H1 (cell line): ENCODE measurements around the gene HTR4. TPM values are rescaled to one million over a fixed set of nuclear protein-coding genes. Genes with fewer than 3 reads are reported as not detected.

Source experiments
- CTCF ChIA-PET: fragments of 300-600 bp; sonication (Branson Sonifier 250); formaldehyde crosslinking; loops from one replicate; lab custom pipeline; 2021; ENCODE audit not compliant: partially characterized antibody; lab: Charles Lee
- POLR2A ChIA-PET: fragments of 300-600 bp; sonication (Branson Sonifier 250); formaldehyde crosslinking; loops from one replicate; lab custom pipeline; 2021; ENCODE audit warnings: inconsistent platforms; ENCODE audit not compliant: partially characterized antibody; lab: Charles Lee
- DNase-seq, 2 experiments: peaks; one replicate each; pipeline versions ENCODE4 v3.0.0 to v3.0.0-alpha.2; 2010 to 2022; ENCODE audit warnings: low spot score in 2 of 2, low read depth in 1 of 2, mixed read lengths in 1 of 2
- FAIRE-seq: peaks from 2 replicates; lab custom pipeline; 2011; peaks lifted over from hg19 to GRCh38; lab: Jason Lieb, UNC
- H2AFZ ChIP-seq: 2 replicates; pipeline ENCODE4 v1.8.1; 2012; ENCODE audit warnings: low read length, inconsistent platforms
- H2AK5ac ChIP-seq: 2 replicates; pipeline ENCODE4 v1.6.1; 2013; ENCODE audit warnings: low read depth, low read length
- H2BK120ac ChIP-seq: replicated peaks from 2 replicates; pipeline ENCODE3; 2013; ENCODE audit warnings: low read depth, low read length, inconsistent platforms
- H2BK12ac ChIP-seq: 2 replicates; pipeline ENCODE4 v1.6.1; 2013; ENCODE audit warnings: low read depth, low read length
- H2BK15ac ChIP-seq: 2 replicates; pipeline ENCODE4 v1.6.1; 2013; ENCODE audit warnings: low read length
- H2BK20ac ChIP-seq: 2 replicates; pipeline ENCODE4 v1.6.1; 2013; ENCODE audit warnings: low read length
- H2BK5ac ChIP-seq: 2 replicates; pipeline ENCODE4 v1.6.1; 2013; ENCODE audit warnings: low read depth, low read length
- H3K14ac ChIP-seq: 2 replicates; pipeline ENCODE4 v1.6.1; 2013; ENCODE audit warnings: inconsistent platforms; ENCODE audit not compliant: insufficient read length
- H3K18ac ChIP-seq: 2 replicates; pipeline ENCODE4 v1.6.1; 2013; ENCODE audit warnings: low read length; ENCODE audit errors: extremely low read depth
- H3K23ac ChIP-seq: 2 replicates; pipeline ENCODE4 v1.6.1; 2013; ENCODE audit warnings: inconsistent platforms; ENCODE audit not compliant: insufficient read length
- H3K23me2 ChIP-seq: 2 replicates; pipeline ENCODE4 v1.6.1; 2013; ENCODE audit warnings: low read depth, low read length
- H3K27ac ChIP-seq: 2 replicates; pipeline ENCODE4 v1.6.1; 2011; ENCODE audit warnings: low read depth, low read length, inconsistent platforms
- H3K27me3 ChIP-seq, 4 experiments: replicated peaks in 1 of 4; 1 replicate in 1 of 4; 2 replicates in 3 of 4; pipeline versions ENCODE4 v1.6.1 to v1.8.1; 2011 to 2013; ENCODE audit warnings: low read length in 3 of 4, mild to moderate bottlenecking in 3 of 4, inconsistent platforms in 2 of 4, mixed read lengths in 2 of 4, moderate library complexity in 1 of 4; ENCODE audit not compliant: control insufficient read depth in 3 of 4, insufficient read depth in 3 of 4; ENCODE audit errors: extremely low read depth in 1 of 4
- H3K36me3 ChIP-seq, 4 experiments: 2 replicates each; pipeline versions ENCODE4 v1.6.1 to v1.8.1; 2011 to 2013; ENCODE audit warnings: mild to moderate bottlenecking in 4 of 4, low read length in 3 of 4, moderate library complexity in 2 of 4, control low read depth in 1 of 4, inconsistent platforms in 1 of 4; ENCODE audit not compliant: insufficient read depth in 4 of 4, control insufficient read depth in 2 of 4
- H3K4ac ChIP-seq: replicated peaks from 2 replicates; pipeline ENCODE3; 2013; ENCODE audit warnings: low read length, low read depth, mixed read lengths, inconsistent platforms; ENCODE audit not compliant: insufficient read length
- H3K4me1 ChIP-seq, 4 experiments: replicated peaks in 1 of 4; 1 replicate in 1 of 4; 2 replicates in 3 of 4; pipeline versions ENCODE4 v1.6.1 to v1.8.1; 2011 to 2013; ENCODE audit warnings: low read length in 3 of 4, inconsistent platforms in 2 of 4, mixed read lengths in 1 of 4; ENCODE audit not compliant: insufficient read depth in 4 of 4, control insufficient read depth in 3 of 4
- H3K4me2 ChIP-seq, 2 experiments: 2 replicates each; pipeline versions ENCODE4 v1.6.1 to v1.8.1; 2011 to 2013; ENCODE audit warnings: low read depth in 2 of 2, low read length in 2 of 2, control low read depth in 1 of 2, inconsistent platforms in 1 of 2, mild to moderate bottlenecking in 1 of 2; ENCODE audit not compliant: insufficient read depth in 1 of 2
- H3K4me3 ChIP-seq, 4 experiments: fragments of 200-600, 300-600 bp in 1 of 4; sonication (generic), shearing (Covaris generic), sonication (Bioruptor Twin) in 1 of 4; 2 replicates each; pipeline versions ENCODE4 v1.5.1 to v1.8.1; 2011 to 2016; ENCODE audit warnings: low read length in 4 of 4, low read depth in 3 of 4, control low read depth in 2 of 4, inconsistent platforms in 2 of 4, mild to moderate bottlenecking in 2 of 4, mixed read lengths in 1 of 4, moderate library complexity in 1 of 4; ENCODE audit not compliant: insufficient read depth in 2 of 4; ENCODE audit errors: extremely low read depth in 1 of 4
- H3K56ac ChIP-seq: replicated peaks from 2 replicates; pipeline ENCODE3; 2013; ENCODE audit warnings: low read depth, mild to moderate bottlenecking, mixed read lengths, low read length, inconsistent platforms; ENCODE audit not compliant: insufficient read length
- H3K79me1 ChIP-seq: 2 replicates; pipeline ENCODE4 v1.6.1; 2013; ENCODE audit warnings: low read depth, low read length, control low read depth
- H3K79me2 ChIP-seq, 2 experiments: 2 replicates each; pipeline versions ENCODE4 v1.6.1 to v1.8.1; 2012 to 2013; ENCODE audit warnings: low read length in 2 of 2, mild to moderate bottlenecking in 2 of 2, inconsistent platforms in 1 of 2; ENCODE audit not compliant: insufficient read depth in 2 of 2, control insufficient read depth in 1 of 2
- H3K9ac ChIP-seq, 4 experiments: replicated peaks in 1 of 4; 1 replicate in 1 of 4; 2 replicates in 3 of 4; pipeline versions ENCODE4 v1.6.1 to v1.8.1; 2011 to 2013; ENCODE audit warnings: low read depth in 3 of 4, low read length in 3 of 4, control low read depth in 2 of 4, mild to moderate bottlenecking in 2 of 4, moderate library complexity in 2 of 4, inconsistent platforms in 1 of 4; ENCODE audit errors: extremely low read depth in 1 of 4
- H3K9me3 ChIP-seq, 2 experiments: 2 replicates each; pipeline versions ENCODE4 v1.6.1 to v1.8.1; 2012 to 2013; ENCODE audit warnings: mild to moderate bottlenecking in 2 of 2, moderate library complexity in 2 of 2, control low read depth in 1 of 2, inconsistent platforms in 1 of 2, low read depth in 1 of 2, low read length in 1 of 2, mixed read lengths in 1 of 2; ENCODE audit not compliant: insufficient read depth in 2 of 2
- H4K20me1 ChIP-seq, 2 experiments: replicated peaks in 1 of 2; 2 replicates each; pipeline versions ENCODE3 to v1.8.1; 2011 to 2013; ENCODE audit warnings: inconsistent platforms in 2 of 2, low read length in 2 of 2, mild to moderate bottlenecking in 1 of 2; ENCODE audit not compliant: insufficient read depth in 2 of 2, control insufficient read depth in 1 of 2
- H4K5ac ChIP-seq: 2 replicates; pipeline ENCODE4 v1.6.1; 2013; ENCODE audit warnings: low read length, low read depth, mixed read lengths, inconsistent platforms; ENCODE audit not compliant: insufficient read length
- H4K8ac ChIP-seq: 2 replicates; pipeline ENCODE4 v1.8.0; 2013; ENCODE audit warnings: mild to moderate bottlenecking, moderate library complexity, low read length, inconsistent platforms; ENCODE audit not compliant: insufficient read depth; ENCODE audit errors: extremely low read depth
- H4K91ac ChIP-seq: replicated peaks from 2 replicates; pipeline ENCODE3; 2013; ENCODE audit warnings: low read length, mixed read lengths, inconsistent platforms; ENCODE audit not compliant: insufficient read length
- CREB1 ChIP-seq: IDR thresholded peaks from 2 replicates; pipeline ENCODE4 v1.6.1; 2012; ENCODE audit warnings: inconsistent platforms
- WGBS, 2 experiments: shearing (Covaris generic) in 1 of 2; methylation state at CpG; one replicate each; pipeline versions ENCODE4 v1.1.6 to v1.1.7; 2013 to 2015; ENCODE audit warnings: low lambda C conversion rate in 2 of 2, mixed read lengths in 2 of 2, inconsistent platforms in 1 of 2, low coverage in 1 of 2, missing lambda C conversion rate in 1 of 2; ENCODE audit not compliant: insufficient replicate concordance in 2 of 2, insufficient coverage in 1 of 2, insufficient read length in 1 of 2; ENCODE audit errors: extremely low coverage in 1 of 2, missing lambda C conversion rate in 1 of 2; 5-methylcytosine and 5-hydroxymethylcytosine counted together
- polyA plus RNA-seq, 7 experiments: library from polyadenylated mRNA; depleted of rRNA in 3 of 7; stranded (reverse) in 5 of 7; unstranded in 2 of 7; fragments of >200 nt in 5 of 7; fragments of 200-250 nt in 2 of 7; gene quantifications; 1 replicate in 5 of 7; 2 replicates in 1 of 7; 4 replicates in 1 of 7; pipeline versions ENCODE4 v1.2.1 to v1.2.3, GENCODE V29; 2011 to 2013; ENCODE audit warnings: missing spikeins in 2 of 7, mixed read lengths in 2 of 7
- total RNA-seq: library from RNA; stranded (reverse); fragmentation: NEBNext Ultra II Directional; extraction: Animal tissue kit (Norgen Biotek cat#: 25700); gene quantifications from 2 replicates; pipeline ENCODE4 v1.2.1, GENCODE V29; 2021

Gene HTR4
- total and polyA plus RNA-seq, 2 of the 8 experiments (the other 6 are each of a cell fraction or from before 2014, with no cell fraction given) = not detected

DNA sequence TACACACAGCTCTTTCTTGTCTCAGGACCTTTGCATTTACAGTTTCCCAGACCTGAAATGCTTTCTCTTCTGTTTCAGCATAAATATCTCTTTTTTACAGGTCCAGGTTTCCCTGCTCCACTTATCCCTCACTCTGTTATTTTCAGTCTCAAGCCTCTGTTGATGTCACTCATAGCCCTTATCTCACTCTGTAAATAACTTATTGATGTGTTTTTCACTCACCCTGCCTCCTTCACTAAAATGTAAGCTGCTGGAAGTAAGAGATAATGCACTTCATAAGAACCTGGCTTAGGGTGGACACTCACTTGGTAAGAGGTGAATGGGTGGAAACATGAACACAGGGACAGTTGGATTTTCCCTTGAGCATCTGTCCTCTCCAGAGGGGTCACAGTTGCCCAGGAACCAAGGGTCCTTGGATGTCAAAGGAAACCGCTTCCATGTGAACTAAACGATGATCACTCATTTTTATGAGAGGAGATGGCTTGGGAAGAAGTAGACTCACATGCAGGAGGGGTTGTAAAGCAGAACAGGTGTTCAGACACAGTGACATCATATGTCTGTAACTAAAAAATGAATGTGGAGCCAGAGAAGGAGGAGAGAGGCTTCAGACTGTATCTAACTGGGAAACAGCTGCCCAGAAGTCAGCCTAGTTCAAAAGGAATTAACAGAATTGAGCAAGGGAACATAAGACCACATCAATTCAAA is 5.5 kb upstream of the HTR4 start:
- no peaks in the 10 kb centered on the region for H3K9me3 ChIP-seq
- no peak overlapping the region for H3K14ac ChIP-seq
- no peak overlapping the region for H2BK12ac ChIP-seq
- no peak overlapping the region for H3K4me2 ChIP-seq
- H2AFZ ChIP-seq = no peak overlapping the region
- H2BK5ac ChIP-seq = no peak overlapping the region
- FAIRE-seq (no peak), DNase-seq (no peak)
- H2AK5ac ChIP-seq = no peak overlapping the region
- H2BK15ac ChIP-seq = no peak overlapping the region
- H3K27ac ChIP-seq = no peak overlapping the region
- H4K8ac ChIP-seq = no peak overlapping the region
- no peak overlapping the region for H2BK20ac ChIP-seq
- no peak overlapping the region for H3K9ac ChIP-seq
- no peaks in the 10 kb centered on the region for H3K4me1 ChIP-seq
- H3K79me1 ChIP-seq = no peaks in the 10 kb centered on the region; the same call in 1 of the 2 replicates
- no peak overlapping the region for H3K4ac ChIP-seq
- ChIA-PET POLR2A (no interaction called here), CTCF (interaction anchor here (0.8 to 3.6 kb wide), 5 partner anchors 28 to 176 kb away, joined by 3 to 12 read pairs (median 5); no protein-coding TSS in a partner anchor)
- H3K56ac ChIP-seq = no peak overlapping the region
- H2BK120ac ChIP-seq = no peak overlapping the region
- WGBS, 2 experiments = 85% methylated on average over 2 of the region's 2 CpGs; no CpG with 5 or more reads in 1 of the 2 experiments
- H3K36me3 ChIP-seq = no peaks in the 10 kb centered on the region
- H4K20me1 ChIP-seq = no peaks in the 10 kb centered on the region
- no peak overlapping the region for H3K18ac ChIP-seq
- H4K91ac ChIP-seq = no peak overlapping the region
- no peaks in the 10 kb centered on the region for H3K23me2 ChIP-seq
- H3K27me3 ChIP-seq = peaks cover 0 to 9% (median 4%) of the 10 kb centered on the region in 4 experiments; a peak in 6 of 7 replicates
- H4K5ac ChIP-seq = no peak overlapping the region
- no peaks in the 10 kb centered on the region for H3K79me2 ChIP-seq
- no peak overlapping the region for H3K4me3 ChIP-seq
- no peak overlapping the region for H3K23ac ChIP-seq
- no peak for TF ChIP-seq CREB1
